ENCODE data around the gene KCNF1. TPM values are rescaled to one million over a fixed set of nuclear protein-coding genes. Genes with fewer than 3 reads are reported as not detected.

KCNF1 gene
- total RNA-seq, 1 experiment from 2014 or later, result 1.3 TPM

- Histone ChIP-seq H2AFZ (ENCODE audit: low read length) (no peak overlapping the region), H3K36me3 (ENCODE audit: low read depth, low read length) (no peaks in the 10 kb centered on the region), H3K9ac (ENCODE audit: low read length) (no peak overlapping the region), H3K9me2 (replicated peaks; ENCODE audit: low read length) (no peaks in the 10 kb centered on the region), H3K4me2 (ENCODE audit: low read length) (no peak overlapping the region), H4K20me1 (ENCODE audit: low read length) (no peaks in the 10 kb centered on the region), H3K79me2 (ENCODE audit: low read length) (no peaks in the 10 kb centered on the region), H3K4me1 (ENCODE audit: insufficient read depth, low read length) (no peaks in the 10 kb centered on the region), H3K27ac (ENCODE audit: low read length) (no peak overlapping the region), H3F3A (ENCODE audit: low read length, unreplicated experiment) (no peaks in the 10 kb centered on the region), H3K27me3 (ENCODE audit: low read length) (no peaks in the 10 kb centered on the region), H3K9me3 (ENCODE audit: low read length) (no peaks in the 10 kb centered on the region), H3K4me3 (ENCODE audit: low read length) (no peak overlapping the region)
- no peak for DNase-seq
- CTCF ChIA-PET, result no interaction called here
- intact Hi-C loops (cut with micrococcal nuclease), result no loop called here
- BruUV-seq (replicated peaks), result no TSS peak
- POLR2A ChIA-PET (ENCODE audit: unreplicated experiment), result no interaction called here
- TF ChIP-seq EZH2phosphoT487 (IDR thresholded peaks at IDR 0.05; ENCODE audit: borderline replicate concordance, low read length) (no peak), EZH2 (IDR thresholded peaks at IDR 0.05; ENCODE audit: low read length, unreplicated experiment) (no peak), CTCF (conservative IDR thresholded peaks at IDR 0.05; ENCODE audit: low read depth, low read length) (no peak)
- no peak for ATAC-seq
Measured at GRCh38 chr2:10913501-10914271, 2.0 kb downstream of the KCNF1 start.

GRCh38 chr2:10914272-10914693 is 2.5 kb downstream of the KCNF1 start:
- Histone ChIP-seq H3K27me3 (ENCODE audit: low read length) (no peaks in the 10 kb centered on the region), H3K9me3 (ENCODE audit: low read length) (no peaks in the 10 kb centered on the region), H3K36me3 (ENCODE audit: low read depth, low read length) (no peaks in the 10 kb centered on the region), H2AFZ (ENCODE audit: low read length) (no peak overlapping the region), H3K4me3 (ENCODE audit: low read length) (no peak overlapping the region), H3K4me2 (ENCODE audit: low read length) (no peak overlapping the region), H4K20me1 (ENCODE audit: low read length) (no peaks in the 10 kb centered on the region), H3K9me2 (replicated peaks; ENCODE audit: low read length) (no peaks in the 10 kb centered on the region), H3K27ac (ENCODE audit: low read length) (no peak overlapping the region), H3K4me1 (ENCODE audit: insufficient read depth, low read length) (no peaks in the 10 kb centered on the region), H3K9ac (ENCODE audit: low read length) (no peak overlapping the region), H3F3A (ENCODE audit: low read length, unreplicated experiment) (no peaks in the 10 kb centered on the region), H3K79me2 (ENCODE audit: low read length) (no peaks in the 10 kb centered on the region)
- ChIA-PET POLR2A (ENCODE audit: unreplicated experiment) (no interaction called here), CTCF (no interaction called here)
- ATAC-seq, result 0 out of 2 replicates have a peak, but pooled peaks have one; percentile 26
- no peak for DNase-seq
- BruUV-seq (replicated peaks), result no TSS peak
- intact Hi-C loops (cut with micrococcal nuclease), result no loop called here
- TF ChIP-seq CTCF (conservative IDR thresholded peaks at IDR 0.05; ENCODE audit: low read depth, low read length), result peak; percentile 35; the same call in 1 of the 2 replicates
- TF ChIP-seq EZH2 (IDR thresholded peaks at IDR 0.05; ENCODE audit: low read length, unreplicated experiment), result no peak

GRCh38 chr2:10915236-10915635 is 3.5 kb downstream of the KCNF1 start:
- Histone ChIP-seq H3K79me2 (ENCODE audit: low read length) (no peaks in the 10 kb centered on the region), H3K4me2 (ENCODE audit: low read length) (no peak overlapping the region), H3K27me3 (ENCODE audit: low read length) (no peaks in the 10 kb centered on the region), H3K36me3 (ENCODE audit: low read depth, low read length) (no peaks in the 10 kb centered on the region), H3K4me1 (ENCODE audit: insufficient read depth, low read length) (no peaks in the 10 kb centered on the region), H3K9ac (ENCODE audit: low read length) (no peak overlapping the region), H4K20me1 (ENCODE audit: low read length) (no peaks in the 10 kb centered on the region), H3F3A (ENCODE audit: low read length, unreplicated experiment) (no peaks in the 10 kb centered on the region), H3K4me3 (ENCODE audit: low read length) (no peak overlapping the region), H3K9me2 (replicated peaks; ENCODE audit: low read length) (no peaks in the 10 kb centered on the region), H2AFZ (ENCODE audit: low read length) (no peak overlapping the region), H3K27ac (ENCODE audit: low read length) (no peak overlapping the region), H3K9me3 (ENCODE audit: low read length) (no peaks in the 10 kb centered on the region)
- no peak for ATAC-seq
- no peak for TF ChIP-seq EZH2phosphoT487 (IDR thresholded peaks at IDR 0.05; ENCODE audit: borderline replicate concordance, low read length)
- TF ChIP-seq EZH2 (IDR thresholded peaks at IDR 0.05; ENCODE audit: low read length, unreplicated experiment), result no peak
- TF ChIP-seq CTCF (conservative IDR thresholded peaks at IDR 0.05; ENCODE audit: low read depth, low read length), result no peak
- POLR2A ChIA-PET (ENCODE audit: unreplicated experiment), result no interaction called here
- no peak for DNase-seq
- BruUV-seq (replicated peaks), result no TSS peak
- CTCF ChIA-PET, result no interaction called here
- intact Hi-C loops (cut with micrococcal nuclease), result no loop called here
